ENCODE data around the gene OR13J1. TPM values are rescaled to one million over a fixed set of nuclear protein-coding genes. Genes with fewer than 3 reads are reported as not detected.
A peak's percentile ranks its signal among the peaks of the same experiment; 100 is the strongest.

The OR13J1 gene
- total RNA-seq, 1 experiment from 2014 or later, result not detected

DNA sequence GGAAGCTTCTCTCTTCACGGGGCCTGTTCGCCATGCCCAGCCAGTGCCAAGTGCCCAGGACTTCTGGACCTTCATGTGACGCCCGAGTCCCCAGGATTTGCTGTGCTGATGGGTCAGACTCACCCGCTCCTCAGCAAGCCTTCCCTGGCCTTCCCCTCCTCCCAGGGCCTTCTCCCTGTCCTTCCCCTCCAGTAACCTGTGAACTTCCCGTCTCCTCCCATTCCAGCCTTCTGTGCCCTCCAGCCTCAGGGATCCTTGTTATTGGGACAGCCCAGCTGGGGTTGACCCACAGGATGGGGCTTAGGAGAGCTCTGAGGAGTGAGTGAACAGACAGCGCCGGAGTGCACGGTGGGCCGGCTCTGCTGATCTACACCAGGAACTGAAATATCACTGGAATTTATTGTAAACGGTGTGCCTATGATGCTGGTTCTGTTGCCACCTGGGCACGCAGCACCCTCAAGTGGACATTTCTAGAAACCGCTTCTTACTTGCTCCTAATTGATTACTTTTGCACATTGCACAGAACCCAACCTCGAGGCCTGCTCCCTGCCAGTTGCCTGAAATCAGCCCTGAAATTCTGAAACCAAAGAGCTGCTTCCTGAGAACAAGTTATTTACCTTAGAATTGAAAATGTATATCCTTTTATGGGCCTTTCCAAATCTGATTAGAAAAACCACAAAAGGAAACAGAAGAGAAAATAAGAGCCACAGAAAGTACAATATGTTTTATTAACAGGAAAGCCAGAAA lies 40.6 kb upstream of the OR13J1 start:
- no peaks in the 10 kb centered on the region for H3K9me3 ChIP-seq (ENCODE audit: control insufficient read depth, insufficient read depth, low read depth, low read length)
- ChIA-PET CTCF (interaction anchor here (0.5 to 0.8 kb wide), 4 partner anchors 12 to 1648 kb away, joined by 3 to 6 read pairs (median 3); no protein-coding TSS in a partner anchor), POLR2A (interaction anchor here (0.6 kb wide), 1 partner anchor 77 kb away, joined by 4 read pairs; no protein-coding TSS in a partner anchor)
- intact Hi-C loops (cut with micrococcal nuclease; ENCODE audit: unreplicated experiment) (no loop called here), in situ Hi-C loops (cut with HindIII; ENCODE audit: low pct_unique_long_range_greater_than_20kb, low sequenced_read_pairs) (no loop called here)
- peaks cover 53% of the 10 kb centered on the region for H3K4me1 ChIP-seq (ENCODE audit: control insufficient read depth, insufficient read depth, low read length)
- H3K4me3 ChIP-seq (ENCODE audit: low read depth in 2 of 2, low read length in 2 of 2), result no peak overlapping the region
- no peak for DNase-seq (ENCODE audit: low read depth, low spot score)
- no peaks in the 10 kb centered on the region for H3K36me3 ChIP-seq (ENCODE audit: control insufficient read depth, insufficient read depth, low read length)
- no TSS peak for BruUV-seq (replicated peaks)
- ATAC-seq, result peak; percentile 13; the same call in 1 of the 2 replicates
- no peaks in the 10 kb centered on the region for H3K27me3 ChIP-seq (ENCODE audit: control insufficient read depth, insufficient read depth, low read length)
- peak overlapping the region; percentile 74 for H3K27ac ChIP-seq (ENCODE audit: low read length)
- no peak for TF ChIP-seq TCF7L2 (IDR thresholded peaks at IDR 0.05; ENCODE audit: low read depth, low read length)
- TF ChIP-seq, protein P1, sequence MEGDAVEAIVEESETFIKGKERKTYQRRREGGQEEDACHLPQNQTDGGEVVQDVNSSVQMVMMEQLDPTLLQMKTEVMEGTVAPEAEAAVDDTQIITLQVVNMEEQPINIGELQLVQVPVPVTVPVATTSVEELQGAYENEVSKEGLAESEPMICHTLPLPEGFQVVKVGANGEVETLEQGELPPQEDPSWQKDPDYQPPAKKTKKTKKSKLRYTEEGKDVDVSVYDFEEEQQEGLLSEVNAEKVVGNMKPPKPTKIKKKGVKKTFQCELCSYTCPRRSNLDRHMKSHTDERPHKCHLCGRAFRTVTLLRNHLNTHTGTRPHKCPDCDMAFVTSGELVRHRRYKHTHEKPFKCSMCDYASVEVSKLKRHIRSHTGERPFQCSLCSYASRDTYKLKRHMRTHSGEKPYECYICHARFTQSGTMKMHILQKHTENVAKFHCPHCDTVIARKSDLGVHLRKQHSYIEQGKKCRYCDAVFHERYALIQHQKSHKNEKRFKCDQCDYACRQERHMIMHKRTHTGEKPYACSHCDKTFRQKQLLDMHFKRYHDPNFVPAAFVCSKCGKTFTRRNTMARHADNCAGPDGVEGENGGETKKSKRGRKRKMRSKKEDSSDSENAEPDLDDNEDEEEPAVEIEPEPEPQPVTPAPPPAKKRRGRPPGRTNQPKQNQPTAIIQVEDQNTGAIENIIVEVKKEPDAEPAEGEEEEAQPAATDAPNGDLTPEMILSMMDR (IDR thresholded peaks at IDR 0.05), result no peak
- TF ChIP-seq POLR2AphosphoS5 (IDR thresholded peaks at IDR 0.05; ENCODE audit: low read depth, low read length), result no peak
- TF ChIP-seq SIN3A (IDR thresholded peaks at IDR 0.05; ENCODE audit: borderline replicate concordance, insufficient read depth, low read depth, low read length), result no peak
- TF ChIP-seq, protein P2, sequence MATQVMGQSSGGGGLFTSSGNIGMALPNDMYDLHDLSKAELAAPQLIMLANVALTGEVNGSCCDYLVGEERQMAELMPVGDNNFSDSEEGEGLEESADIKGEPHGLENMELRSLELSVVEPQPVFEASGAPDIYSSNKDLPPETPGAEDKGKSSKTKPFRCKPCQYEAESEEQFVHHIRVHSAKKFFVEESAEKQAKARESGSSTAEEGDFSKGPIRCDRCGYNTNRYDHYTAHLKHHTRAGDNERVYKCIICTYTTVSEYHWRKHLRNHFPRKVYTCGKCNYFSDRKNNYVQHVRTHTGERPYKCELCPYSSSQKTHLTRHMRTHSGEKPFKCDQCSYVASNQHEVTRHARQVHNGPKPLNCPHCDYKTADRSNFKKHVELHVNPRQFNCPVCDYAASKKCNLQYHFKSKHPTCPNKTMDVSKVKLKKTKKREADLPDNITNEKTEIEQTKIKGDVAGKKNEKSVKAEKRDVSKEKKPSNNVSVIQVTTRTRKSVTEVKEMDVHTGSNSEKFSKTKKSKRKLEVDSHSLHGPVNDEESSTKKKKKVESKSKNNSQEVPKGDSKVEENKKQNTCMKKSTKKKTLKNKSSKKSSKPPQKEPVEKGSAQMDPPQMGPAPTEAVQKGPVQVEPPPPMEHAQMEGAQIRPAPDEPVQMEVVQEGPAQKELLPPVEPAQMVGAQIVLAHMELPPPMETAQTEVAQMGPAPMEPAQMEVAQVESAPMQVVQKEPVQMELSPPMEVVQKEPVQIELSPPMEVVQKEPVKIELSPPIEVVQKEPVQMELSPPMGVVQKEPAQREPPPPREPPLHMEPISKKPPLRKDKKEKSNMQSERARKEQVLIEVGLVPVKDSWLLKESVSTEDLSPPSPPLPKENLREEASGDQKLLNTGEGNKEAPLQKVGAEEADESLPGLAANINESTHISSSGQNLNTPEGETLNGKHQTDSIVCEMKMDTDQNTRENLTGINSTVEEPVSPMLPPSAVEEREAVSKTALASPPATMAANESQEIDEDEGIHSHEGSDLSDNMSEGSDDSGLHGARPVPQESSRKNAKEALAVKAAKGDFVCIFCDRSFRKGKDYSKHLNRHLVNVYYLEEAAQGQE (IDR thresholded peaks at IDR 0.05; ENCODE audit: insufficient read depth in 1 of 2, low read depth in 2 of 2, low read length in 1 of 2), result no peak

DNA sequence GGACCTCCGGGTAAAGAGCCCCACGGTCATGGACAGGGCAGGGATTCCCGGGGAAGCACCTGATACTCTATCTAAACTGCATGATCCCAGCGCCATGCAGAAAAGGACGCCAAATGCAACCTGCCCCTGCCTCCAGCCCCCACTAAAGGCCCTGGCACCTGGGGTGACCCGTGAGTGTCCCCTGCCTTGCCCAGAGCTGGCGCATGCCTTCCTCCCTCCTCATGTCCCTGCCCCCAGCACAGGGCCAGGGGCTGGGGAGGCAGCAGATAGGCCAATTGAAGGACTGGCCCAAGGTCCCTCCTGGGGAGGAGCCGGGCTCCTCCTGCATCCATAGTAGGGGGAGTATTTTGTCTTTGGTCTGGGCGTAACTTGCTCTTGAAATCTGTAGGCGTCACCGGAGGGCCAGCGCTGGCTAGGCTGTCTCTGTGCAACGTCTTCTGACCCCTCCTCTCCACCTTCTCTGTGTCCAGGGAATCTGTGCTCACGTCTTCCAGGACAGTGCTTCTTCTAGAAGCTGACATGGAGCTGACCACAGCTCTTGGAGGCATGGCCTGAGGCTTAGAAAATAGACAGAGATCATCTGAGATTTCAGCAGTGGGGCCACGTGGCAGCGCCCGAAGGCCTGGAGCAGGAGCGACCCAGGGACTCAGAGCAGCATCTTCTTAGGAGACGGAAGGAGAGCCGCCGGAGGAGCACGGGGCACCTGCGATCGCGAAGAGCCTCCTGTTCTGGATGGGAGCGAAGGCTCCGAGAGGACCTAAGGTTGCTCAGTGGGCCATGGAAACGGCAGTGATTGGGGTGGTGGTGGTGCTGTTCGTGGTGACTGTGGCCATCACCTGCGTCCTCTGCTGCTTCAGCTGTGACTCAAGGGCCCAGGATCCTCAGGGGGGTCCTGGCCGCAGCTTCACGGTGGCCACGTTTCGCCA lies 39.7 kb upstream of the OR13J1 start:
- DNase-seq (ENCODE audit: low read depth, low spot score) (no peak), ATAC-seq (no peak)
- Histone ChIP-seq H3K27ac (ENCODE audit: low read length) (peak overlapping the region; percentile 37; the same call in 1 of the 2 replicates), H3K27me3 (ENCODE audit: control insufficient read depth, insufficient read depth, low read length) (no peaks in the 10 kb centered on the region), H3K4me1 (ENCODE audit: control insufficient read depth, insufficient read depth, low read length) (peaks cover 61% of the 10 kb centered on the region), H3K36me3 (ENCODE audit: control insufficient read depth, insufficient read depth, low read length) (no peaks in the 10 kb centered on the region), H3K4me3 (ENCODE audit: low read depth in 2 of 2, low read length in 2 of 2) (no peak overlapping the region), H3K9me3 (ENCODE audit: control insufficient read depth, insufficient read depth, low read depth, low read length) (no peaks in the 10 kb centered on the region)
- ChIA-PET CTCF (interaction anchor here (1.0 kb wide), 1 partner anchor 113 kb away, joined by 3 read pairs; no protein-coding TSS in a partner anchor), POLR2A (interaction anchor here (0.6 kb wide), 1 partner anchor 76 kb away, joined by 4 read pairs; no protein-coding TSS in a partner anchor)
- BruUV-seq (replicated peaks), result no TSS peak
- TF ChIP-seq SIN3A (IDR thresholded peaks at IDR 0.05; ENCODE audit: borderline replicate concordance, insufficient read depth, low read depth, low read length) (no peak), TCF7L2 (IDR thresholded peaks at IDR 0.05; ENCODE audit: low read depth, low read length) (no peak), POLR2AphosphoS5 (IDR thresholded peaks at IDR 0.05; ENCODE audit: low read depth, low read length) (no peak)
- TF ChIP-seq, protein P2 (IDR thresholded peaks at IDR 0.05; ENCODE audit: insufficient read depth in 1 of 2, low read depth in 2 of 2, low read length in 1 of 2), result no peak
- TF ChIP-seq, protein P1 (IDR thresholded peaks at IDR 0.05), result no peak
- intact Hi-C loops (cut with micrococcal nuclease; ENCODE audit: unreplicated experiment), result no loop called here
- in situ Hi-C loops (cut with HindIII; ENCODE audit: low pct_unique_long_range_greater_than_20kb, low sequenced_read_pairs), result no loop called here

Data from Panc1 (cell line).